Loucy (cell line): ENCODE results near the gene AATK.

Source experiments
- CTCF ChIP-seq: fragments of 200-600 bp; sonication (generic); conservative IDR thresholded peaks from 2 replicates; pipeline ENCODE4 v1.5.1; 2014; ENCODE audit warnings: mild to moderate bottlenecking, antibody characterized with exemption, low read length
- EZH2phosphoT487 ChIP-seq: fragments of 200-600 bp; IDR thresholded peaks from 2 replicates; pipeline ENCODE4 v1.6.1; 2018; ENCODE audit warnings: antibody characterized with exemption, mild to moderate bottlenecking, moderate library complexity, borderline replicate concordance

- TF ChIP-seq CTCF: no peak
- TF ChIP-seq EZH2phosphoT487: no peak
Measured at GRCh38 chr17:81154961-81155360, 11.1 kb downstream of the AATK start.
